Panc1 (cell line): ENCODE data around the gene ZNF284.

Source experiments
- POLR2AphosphoS5 ChIP-seq: IDR thresholded peaks from 2 replicates; pipeline ENCODE4 v1.6.1; 2012; ENCODE audit warnings: mild to moderate bottlenecking, low read depth, low read length, moderate library complexity
- TCF7L2 ChIP-seq: IDR thresholded peaks from 2 replicates; pipeline ENCODE4 v1.6.1; 2011; ENCODE audit warnings: mild to moderate bottlenecking, low read depth, low read length, inconsistent platforms
- TF ChIP-seq, protein P1 (sequence below): fragments of 450-650 bp; IDR thresholded peaks from 2 replicates; pipeline ENCODE4 v1.5.1; 2017; ENCODE audit warnings: mild to moderate bottlenecking
- TF ChIP-seq, protein P2 (sequence below), 2 experiments: IDR thresholded peaks; 2 replicates each; pipeline ENCODE4 v1.6.1; 2011 to 2012; ENCODE audit warnings: low read depth in 2 of 2, control low read depth in 1 of 2, low read length in 1 of 2, mild to moderate bottlenecking in 1 of 2, moderate library complexity in 1 of 2; ENCODE audit not compliant: insufficient read depth in 1 of 2

DNA sequence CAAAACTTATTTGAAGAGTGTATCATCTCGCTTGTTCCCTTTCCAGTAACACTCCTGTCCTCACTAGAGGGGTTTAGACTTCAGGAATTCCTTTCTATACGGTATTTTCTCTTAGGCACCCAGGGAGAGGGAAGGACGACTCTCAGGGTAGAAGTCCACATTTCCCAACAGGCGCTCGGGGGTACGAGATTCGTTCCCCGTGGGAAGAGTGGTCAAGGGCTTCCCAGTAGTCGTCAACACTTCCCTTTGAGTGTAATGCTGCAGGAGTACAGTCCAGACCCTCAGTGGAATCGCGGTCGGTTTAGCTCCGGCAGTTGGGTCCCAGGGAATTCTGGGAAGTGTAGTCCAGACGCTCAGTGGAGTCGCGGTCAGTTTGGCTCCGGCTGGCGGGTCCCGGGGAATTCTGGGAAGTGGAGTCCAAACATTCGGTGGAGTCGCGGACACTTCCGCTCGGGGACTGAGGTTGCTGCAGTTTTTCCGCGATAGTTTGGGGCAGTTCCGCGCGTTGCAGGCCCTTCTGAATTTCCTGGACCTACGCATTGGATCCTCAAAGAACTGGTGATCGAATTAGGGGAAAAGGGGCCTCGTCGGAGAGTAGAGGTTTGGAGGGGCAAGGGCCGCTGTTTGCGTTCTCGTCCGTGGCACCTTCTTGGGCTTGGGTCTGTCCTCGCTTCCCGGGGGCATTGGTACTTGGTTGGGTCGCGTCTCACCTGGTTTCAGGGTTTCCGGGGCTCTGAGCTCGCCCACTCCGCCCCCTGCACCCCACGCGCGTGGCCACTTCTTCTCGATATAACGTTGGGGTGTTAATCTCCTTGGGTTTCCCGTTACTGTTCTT is 22.2 kb downstream of the ZNF284 start, which contains the start of gene ZNF224:
- TF ChIP-seq, protein P1, sequence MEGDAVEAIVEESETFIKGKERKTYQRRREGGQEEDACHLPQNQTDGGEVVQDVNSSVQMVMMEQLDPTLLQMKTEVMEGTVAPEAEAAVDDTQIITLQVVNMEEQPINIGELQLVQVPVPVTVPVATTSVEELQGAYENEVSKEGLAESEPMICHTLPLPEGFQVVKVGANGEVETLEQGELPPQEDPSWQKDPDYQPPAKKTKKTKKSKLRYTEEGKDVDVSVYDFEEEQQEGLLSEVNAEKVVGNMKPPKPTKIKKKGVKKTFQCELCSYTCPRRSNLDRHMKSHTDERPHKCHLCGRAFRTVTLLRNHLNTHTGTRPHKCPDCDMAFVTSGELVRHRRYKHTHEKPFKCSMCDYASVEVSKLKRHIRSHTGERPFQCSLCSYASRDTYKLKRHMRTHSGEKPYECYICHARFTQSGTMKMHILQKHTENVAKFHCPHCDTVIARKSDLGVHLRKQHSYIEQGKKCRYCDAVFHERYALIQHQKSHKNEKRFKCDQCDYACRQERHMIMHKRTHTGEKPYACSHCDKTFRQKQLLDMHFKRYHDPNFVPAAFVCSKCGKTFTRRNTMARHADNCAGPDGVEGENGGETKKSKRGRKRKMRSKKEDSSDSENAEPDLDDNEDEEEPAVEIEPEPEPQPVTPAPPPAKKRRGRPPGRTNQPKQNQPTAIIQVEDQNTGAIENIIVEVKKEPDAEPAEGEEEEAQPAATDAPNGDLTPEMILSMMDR: no peak
- TF ChIP-seq TCF7L2 (no peak), POLR2AphosphoS5 (peak; percentile 61; the same call in 1 of the 2 replicates)
- TF ChIP-seq, protein P2, sequence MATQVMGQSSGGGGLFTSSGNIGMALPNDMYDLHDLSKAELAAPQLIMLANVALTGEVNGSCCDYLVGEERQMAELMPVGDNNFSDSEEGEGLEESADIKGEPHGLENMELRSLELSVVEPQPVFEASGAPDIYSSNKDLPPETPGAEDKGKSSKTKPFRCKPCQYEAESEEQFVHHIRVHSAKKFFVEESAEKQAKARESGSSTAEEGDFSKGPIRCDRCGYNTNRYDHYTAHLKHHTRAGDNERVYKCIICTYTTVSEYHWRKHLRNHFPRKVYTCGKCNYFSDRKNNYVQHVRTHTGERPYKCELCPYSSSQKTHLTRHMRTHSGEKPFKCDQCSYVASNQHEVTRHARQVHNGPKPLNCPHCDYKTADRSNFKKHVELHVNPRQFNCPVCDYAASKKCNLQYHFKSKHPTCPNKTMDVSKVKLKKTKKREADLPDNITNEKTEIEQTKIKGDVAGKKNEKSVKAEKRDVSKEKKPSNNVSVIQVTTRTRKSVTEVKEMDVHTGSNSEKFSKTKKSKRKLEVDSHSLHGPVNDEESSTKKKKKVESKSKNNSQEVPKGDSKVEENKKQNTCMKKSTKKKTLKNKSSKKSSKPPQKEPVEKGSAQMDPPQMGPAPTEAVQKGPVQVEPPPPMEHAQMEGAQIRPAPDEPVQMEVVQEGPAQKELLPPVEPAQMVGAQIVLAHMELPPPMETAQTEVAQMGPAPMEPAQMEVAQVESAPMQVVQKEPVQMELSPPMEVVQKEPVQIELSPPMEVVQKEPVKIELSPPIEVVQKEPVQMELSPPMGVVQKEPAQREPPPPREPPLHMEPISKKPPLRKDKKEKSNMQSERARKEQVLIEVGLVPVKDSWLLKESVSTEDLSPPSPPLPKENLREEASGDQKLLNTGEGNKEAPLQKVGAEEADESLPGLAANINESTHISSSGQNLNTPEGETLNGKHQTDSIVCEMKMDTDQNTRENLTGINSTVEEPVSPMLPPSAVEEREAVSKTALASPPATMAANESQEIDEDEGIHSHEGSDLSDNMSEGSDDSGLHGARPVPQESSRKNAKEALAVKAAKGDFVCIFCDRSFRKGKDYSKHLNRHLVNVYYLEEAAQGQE (IDR thresholded peaks at IDR 0.05; ENCODE audit: insufficient read depth in 1 of 2, low read depth in 2 of 2, low read length in 1 of 2): no peak
